Renal pelvis (tissue), 4 donors: Measurements from ENCODE around the gene MCIDAS. TPM values are rescaled to one million over a fixed set of nuclear protein-coding genes. Genes with fewer than 3 reads are reported as not detected.

ENCODE experiments used
- DNase-seq: peaks from one replicate; pipeline ENCODE4 v3.0.0-alpha.2; 2013
- polyA plus RNA-seq, 3 donors: library from polyadenylated mRNA; unstranded; fragments of 120-200 nt; gene quantifications; one replicate each; pipeline ENCODE4 v1.2.1, GENCODE V29; 2013; ENCODE audit not compliant: insufficient read length in 3 of 3

The MCIDAS gene
- polyA plus RNA-seq, 3 donors, result 0.91 to 1.4 (median 0.92) TPM

DNA sequence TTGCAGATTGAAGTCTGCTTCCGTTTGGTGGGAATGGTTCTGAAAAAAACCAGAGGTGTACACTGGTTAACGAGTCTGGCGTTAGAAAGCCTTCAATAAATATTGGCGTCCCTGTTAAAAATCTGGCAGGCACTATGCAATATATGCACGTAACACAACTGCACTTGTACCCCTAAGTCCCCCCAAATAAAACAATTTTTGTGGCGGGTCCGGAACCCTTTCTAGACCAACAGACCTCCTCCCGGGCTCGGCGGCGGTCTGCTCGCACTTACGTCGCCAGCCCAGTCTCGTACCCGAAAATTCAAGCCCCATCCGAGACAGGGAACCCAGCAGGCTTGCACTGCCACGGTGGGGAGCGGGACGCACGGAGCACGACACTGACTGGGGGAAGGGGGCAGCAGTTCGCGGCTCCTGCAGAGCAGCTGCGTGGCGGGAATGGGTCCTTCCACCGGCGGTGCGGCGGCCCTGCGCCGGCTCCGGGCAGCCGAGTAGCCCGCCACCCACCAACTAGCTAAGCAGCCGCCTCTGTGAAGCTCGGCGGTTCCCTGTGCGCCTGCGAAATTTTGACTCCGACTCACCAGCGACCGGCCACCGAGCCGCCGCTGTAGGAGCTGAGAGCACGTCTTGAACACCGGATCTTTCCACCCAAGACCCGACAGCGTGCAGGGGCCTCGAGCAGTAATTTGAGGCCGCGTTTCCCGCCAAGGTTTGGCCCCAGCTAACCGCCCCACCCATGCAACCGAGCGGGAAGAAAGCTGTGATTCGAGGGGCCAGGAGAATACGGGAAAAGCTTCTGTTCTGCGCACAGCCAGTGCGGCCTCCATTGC, 3.9 kb downstream of the MCIDAS start:
- no peak for DNase-seq

DNA sequence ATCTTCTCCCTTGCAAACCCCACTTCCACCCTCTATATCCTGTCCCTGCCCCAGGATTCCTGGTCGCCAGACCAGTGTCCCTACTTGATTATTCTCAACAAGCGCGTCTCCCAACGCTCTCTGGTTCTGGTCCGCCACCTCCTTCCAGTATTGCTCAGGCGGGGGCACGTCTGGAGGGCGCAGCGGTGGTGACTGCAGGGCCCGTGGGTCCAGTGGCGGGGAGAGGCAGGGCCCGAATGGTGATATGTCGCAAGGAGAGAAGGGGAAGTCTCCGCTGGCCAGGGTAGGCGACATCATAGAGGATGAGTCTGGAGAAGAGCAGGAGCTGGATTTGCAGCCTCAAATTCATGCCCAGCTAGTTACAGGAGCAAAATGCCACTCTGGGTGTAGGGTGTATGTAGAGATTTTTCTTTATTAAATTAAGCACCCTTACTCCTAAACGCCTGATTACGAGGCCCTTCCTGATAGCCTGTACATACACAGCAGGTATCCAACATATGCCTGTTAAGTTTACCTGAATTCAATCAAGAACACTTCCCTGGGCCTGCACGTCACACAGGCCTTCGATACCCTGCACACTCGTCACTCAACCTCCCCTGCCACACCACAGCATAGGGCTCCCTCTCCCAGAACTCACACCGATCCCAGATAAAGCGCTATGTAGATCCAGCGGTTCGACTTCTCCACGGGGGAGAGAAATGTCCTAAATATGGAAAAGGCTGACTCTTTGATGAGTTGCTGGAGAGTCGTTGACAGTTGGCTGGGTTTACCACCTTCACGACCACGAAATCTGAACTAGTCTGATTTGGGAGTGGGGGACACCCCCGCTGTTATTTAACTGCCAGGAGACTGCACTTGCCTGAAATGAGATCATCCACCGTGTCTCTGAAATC, 4.8 kb downstream of the MCIDAS start:
- DNase-seq, result no peak

DNA sequence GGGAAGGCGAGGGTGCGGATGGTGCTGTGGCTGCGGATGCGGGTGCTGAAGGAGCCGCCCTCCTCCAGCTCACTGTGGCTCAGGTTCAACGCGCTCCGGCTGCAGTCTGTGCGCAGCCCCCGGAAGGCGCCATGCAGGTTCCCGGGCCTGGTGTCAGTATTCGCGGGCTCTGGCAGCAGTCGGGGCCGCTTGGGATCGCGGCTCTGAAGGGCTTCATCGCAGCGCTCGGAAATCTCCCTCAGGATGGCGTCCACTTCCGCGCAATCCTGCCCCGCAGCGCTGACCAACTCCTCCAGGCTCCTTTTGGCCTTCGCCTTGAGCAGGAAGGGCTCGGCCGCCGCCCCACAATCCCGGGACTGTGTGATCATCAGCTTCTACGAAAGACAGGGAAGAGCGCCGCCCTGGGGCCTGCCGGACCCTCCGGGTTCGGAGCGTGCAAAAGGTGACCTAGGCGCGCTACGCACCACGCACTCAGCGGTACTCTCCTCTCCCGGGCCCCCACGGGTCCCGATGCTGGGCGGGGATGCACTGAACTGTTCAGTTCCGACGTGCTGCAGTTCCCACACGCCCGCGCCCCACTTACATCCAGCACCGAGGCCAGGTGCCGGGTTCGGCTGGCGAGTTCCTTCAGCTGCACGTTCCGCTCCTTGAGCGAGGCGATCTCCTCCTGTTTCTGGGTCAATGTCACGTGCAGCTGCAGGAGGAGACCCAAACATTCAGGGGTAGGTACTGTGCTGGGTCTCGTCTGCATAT, 6.5 kb downstream of the MCIDAS start:
- no peak for DNase-seq

DNA sequence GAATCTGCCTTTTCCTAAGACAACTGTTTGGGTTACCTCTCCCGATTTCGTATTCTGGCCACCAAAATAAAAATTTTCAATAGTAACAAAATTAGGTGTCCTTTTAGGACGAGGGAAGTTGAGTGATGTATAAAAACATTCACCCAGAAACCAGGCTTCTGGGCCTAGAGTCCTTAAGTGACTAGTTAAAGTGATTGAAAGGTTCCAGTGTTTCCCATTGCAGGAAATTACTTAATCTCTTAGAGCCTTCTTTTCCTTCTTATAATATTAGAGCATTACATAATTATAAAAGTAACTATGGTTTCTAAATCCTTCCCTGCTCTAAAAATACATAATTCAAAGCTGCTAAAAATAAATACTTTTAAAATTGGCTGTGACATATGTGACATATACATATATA, 7.3 kb downstream of the MCIDAS start:
- DNase-seq, result no peak

DNA sequence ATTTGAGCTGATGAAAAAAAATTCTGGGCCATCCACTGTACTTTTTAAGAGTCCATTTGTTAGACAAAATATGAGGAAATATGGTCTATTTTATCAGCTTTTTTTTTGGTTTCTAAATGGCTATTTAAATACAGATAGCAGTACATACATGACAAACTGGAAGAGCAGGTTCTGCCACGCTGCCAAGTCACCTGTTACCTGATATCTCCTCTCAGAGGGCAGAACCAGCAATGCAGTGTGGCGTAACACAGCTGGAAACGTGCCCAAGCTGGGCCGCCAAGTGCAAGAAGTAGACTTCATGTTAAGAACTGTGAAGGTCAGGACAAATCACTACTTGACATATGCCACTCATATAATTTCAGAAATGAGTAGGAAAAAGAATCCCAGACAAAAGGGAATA, 8.1 kb downstream of the MCIDAS start:
- no peak for DNase-seq

DNA sequence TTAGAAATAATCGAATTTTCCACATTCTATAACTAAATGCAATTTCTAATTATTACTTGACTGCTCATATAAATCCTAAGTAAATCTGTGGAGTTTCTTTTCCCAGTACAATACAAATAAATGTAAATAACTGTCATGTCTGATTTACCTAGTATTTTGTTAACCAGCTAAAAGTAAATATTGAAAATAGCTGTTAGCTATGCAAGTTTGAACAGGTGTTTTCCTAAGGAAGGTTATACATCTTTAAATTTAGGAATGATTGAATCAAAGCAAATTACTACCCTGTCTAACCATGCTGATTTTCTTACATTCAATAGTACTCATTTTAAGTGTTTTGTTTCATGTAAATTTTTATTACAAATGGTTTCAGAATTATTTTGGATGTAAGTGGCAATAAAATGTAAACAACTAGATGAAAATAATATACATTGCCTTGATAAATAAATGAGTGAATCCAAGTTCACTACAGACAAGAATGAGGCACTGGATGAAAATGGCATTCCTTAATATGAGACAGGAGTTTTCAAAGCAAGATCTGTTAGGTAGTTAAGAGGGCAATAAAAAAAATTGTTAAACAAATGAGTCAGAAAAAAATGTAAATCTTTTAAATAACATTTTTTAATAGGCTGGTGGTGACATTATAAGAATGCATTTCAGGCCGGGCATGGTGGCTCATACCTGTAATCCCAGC, 15.8 kb downstream of the MCIDAS start:
- no peak for DNase-seq

DNA sequence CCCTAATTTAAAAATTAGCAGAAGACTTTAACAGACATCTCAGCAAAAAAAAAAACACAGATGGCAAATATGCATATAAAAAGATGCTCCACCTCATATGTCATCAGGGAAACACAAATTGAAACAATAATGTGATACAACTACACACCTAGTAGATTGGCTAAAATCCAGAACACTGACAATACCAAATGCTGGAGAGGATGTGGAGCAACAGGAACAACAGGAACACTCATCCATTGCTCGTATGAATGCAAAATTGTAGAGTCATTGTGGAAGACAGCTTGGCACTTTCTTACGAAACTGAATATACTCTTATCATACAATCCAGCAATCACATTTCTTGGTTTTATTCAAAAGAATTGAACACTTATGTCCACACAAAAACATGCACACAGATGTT, 22.1 kb downstream of the MCIDAS start:
- DNase-seq, result no peak

DNA sequence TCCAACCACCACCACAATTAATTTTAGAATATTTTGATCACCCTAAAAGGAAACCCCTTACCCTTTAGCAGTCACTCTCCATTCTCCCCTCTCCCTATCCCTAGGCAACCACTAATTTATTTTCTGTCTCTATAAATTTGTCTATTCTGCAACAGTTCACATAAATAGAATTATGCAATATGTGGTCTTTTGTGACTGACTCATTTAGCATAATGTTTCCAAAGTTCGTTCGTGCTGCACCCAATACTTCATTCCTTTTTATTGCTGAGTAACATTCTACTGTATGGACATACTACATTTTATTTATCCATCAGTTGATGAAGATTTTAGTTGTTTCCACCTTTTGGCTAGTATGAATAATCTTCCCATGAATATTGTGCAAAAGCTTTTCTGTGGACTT, 36.0 kb downstream of the MCIDAS start:
- no peak for DNase-seq

DNA sequence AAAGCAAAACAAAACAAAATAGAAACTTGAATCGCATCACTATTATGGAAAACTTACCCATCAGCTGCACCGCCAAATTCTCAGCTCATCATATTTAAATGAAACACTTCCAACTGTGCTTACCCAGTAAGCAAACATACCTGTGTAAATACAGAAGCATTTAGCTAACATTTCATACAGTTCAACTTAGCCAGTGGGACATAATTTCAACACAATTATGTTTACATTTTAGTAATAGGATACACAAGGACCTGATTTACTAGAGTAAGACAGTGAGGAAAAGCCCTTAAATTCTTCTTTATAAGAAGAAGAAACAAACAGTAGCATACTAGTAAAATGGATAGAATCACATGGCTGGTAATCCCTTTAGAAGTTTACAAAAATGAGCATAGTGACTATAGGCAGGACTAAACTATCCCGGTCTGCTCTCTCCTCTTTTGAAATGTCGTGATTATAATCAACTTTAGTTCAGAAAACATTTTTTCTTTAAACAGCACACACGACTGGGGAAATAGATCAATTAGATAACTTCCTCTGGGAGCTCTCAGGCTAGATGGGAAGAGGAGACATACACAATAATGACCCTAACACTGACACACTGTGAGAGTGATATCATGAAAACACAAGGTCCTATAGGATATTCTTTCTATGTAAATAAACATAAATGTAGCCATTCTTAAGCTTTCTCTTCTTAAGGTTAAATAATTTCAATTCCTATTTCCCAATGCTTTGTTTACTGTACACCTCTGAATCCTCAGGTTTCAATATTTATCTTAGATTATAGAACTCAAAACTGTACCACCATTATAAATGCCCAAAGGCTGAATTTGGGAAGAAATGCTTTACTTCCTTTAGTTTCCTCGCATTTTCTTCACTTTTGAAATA, 38.2 kb downstream of the MCIDAS start:
- DNase-seq, result no peak

DNA sequence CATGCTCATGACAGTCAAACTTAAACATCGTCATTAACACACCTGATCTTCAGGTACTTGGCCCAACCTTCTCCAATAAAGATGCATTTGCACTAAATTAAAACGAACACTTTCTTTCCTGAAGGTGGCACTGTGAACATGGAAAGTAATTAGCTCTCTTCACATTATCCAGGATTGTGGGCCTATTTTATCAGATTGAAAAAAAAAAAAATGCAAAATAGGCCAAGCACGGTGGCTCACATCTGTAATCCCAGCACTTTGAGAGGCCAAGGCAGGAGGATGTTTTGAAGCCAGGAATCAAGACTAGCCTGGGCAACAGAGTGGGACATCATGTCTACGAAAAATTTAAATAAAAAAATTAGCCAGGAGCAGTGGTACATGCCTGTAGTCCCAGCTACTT, 39.7 kb downstream of the MCIDAS start:
- DNase-seq, result no peak

DNA sequence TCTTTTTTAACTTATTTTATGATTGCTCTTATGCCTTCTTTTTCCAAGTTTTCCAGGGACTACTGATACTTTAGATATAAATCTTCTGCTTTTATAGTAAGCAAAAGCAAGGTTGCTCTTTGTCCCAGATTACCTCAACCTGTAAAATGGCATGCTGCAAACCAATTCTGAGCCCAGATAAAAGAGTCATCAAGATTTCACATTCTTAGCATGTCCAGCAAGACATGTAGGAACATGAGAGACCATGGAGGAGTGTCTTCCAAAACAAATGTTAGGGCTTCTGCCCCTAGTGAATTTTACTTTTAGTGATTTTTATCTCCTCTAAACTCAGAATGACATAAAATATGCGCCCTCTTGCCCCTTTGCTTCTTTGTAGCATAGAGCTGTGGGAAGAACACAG, 47.1 kb downstream of the MCIDAS start:
- DNase-seq, result no peak

DNA sequence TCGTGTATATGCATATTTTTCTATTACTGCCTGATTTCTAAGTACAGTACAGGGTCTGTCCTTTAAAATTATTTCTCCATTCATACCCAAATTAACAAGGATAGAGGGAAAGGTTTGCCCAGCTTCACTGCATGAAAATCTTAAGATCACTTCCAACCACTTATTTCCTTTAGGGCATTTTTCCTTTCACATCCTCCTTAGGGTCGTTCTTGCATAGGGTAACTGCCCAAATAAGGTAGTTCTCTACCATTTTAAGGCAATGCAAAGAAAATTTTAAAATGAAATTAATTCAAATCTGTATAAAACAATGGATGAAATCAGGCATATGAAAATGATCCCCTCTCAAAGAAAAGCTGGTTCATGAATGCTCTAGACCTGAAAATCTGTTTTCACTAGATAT, 50.0 kb downstream of the MCIDAS start:
- DNase-seq, result no peak

DNA sequence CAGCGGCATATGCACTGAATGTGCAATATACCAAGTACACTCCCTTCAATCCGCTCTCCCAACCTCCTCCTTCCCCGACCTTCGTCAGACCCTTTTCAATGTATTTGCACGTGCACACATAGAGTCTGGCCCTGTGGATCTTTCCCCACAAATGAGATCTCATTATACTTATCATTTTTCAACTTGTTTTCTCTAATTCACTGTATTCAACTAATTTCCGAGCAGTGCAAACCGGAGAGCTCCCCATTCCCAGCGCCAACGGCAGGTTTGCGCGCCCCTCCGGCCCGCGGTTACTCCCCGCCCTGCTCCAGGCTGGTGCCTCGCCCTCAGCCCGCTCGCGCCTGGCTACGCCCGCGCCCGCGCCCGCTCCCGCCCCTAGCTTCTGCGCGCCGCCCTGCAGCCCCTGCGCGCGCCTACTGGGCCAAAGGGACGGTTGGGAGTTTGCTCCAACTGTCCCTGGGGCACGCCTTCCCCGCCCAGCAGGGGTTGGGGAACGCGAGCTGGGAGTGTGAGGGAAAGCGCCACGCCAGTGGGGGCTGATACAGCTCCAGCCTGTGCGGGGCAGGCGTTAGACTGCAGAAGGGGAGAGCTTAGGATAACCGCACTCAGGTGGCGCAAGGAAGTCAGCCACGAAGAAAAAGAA, 50.8 kb downstream of the MCIDAS start:
- DNase-seq, result peak; percentile 33

DNA sequence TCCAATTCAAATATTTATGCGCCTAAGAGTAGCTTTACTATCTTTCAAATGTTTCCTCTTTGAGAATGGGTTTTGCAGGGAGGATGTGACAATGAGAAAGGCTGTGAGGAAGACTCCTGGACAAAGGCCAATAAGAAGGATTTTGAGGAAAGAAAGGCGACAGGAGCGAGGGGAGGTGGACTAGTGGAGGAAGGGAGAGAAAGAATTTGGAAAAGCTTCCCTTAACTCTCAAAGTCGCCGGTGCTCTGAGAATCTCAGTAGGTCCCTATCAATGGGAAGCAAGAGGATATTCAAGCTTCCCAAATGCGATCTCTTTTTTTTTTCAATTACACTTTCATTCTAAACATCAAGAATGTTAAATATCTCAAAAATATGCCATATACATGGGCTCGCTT, 51.3 kb downstream of the MCIDAS start:
- DNase-seq, result no peak

DNA sequence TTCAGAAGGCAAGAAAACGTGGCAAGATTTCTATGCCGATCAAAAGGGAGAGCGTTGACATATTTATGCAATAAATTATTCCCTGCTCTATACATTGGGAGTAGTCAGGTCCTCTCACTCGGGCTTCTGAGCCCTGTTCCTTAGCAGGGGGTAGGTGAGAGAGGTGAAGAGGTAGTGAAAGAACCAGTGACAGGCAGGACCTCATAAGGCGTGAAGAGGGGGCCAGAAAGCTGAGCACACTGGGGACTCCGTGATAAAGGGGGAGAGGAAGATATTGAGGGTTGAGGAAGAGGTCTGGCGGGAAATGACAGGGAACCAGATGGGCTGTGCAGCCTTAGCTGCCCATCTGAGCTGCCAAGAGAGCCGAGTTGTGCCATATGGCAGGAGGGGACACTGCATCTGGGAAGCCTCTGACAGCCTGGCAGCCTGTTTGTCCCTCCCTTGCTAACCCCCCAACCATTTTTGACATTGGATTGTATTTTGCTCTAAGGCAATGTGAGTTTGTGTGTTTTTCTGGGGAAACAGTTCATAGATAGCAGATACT, 53.4 kb downstream of the MCIDAS start:
- no peak for DNase-seq

DNA sequence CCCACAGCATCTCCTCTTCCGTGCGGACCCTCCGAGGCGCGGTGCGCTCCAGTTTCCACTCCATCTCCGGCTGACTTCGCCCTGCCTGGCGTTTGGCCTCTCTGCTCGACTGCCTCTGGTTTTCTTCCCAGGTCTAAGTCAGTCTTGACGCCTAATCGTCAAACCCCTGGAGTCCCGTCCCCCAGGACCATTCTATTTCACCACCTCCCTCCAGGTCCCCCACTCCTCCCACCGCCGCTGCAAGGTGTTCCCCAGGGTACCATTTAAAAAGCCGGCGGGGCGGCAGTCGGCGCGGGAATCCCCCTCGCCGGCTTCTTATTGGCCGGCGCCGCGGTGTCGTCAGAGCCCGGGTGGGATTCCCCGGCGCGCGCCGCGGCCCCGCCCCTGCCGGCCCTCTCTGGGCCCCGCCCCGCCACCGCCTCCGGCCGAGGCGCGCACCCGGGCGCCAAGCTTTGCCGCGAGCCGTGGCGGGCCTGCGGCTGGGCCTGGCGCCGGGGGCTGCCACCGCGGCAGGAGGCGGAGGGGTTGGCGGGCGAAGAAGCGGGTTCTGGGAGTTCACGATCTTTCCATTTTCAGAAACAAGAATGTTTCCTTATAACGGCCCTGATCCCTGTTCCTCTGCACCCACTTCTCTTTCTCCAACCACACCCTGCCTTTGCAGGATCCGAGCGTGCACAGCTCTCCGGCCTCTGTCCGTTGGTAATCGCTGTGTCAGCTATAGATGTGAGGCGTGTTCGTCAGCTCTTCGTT, 54.0 kb downstream of the MCIDAS start, which contains the start of gene CDC20B:
Gene CDC20B, minus strand, starts transcription at position 241 of the 750 bp plus-strand sequence. Its CDS starts 177 bp downstream, at position 64.
- peak; percentile 80 for DNase-seq

DNA sequence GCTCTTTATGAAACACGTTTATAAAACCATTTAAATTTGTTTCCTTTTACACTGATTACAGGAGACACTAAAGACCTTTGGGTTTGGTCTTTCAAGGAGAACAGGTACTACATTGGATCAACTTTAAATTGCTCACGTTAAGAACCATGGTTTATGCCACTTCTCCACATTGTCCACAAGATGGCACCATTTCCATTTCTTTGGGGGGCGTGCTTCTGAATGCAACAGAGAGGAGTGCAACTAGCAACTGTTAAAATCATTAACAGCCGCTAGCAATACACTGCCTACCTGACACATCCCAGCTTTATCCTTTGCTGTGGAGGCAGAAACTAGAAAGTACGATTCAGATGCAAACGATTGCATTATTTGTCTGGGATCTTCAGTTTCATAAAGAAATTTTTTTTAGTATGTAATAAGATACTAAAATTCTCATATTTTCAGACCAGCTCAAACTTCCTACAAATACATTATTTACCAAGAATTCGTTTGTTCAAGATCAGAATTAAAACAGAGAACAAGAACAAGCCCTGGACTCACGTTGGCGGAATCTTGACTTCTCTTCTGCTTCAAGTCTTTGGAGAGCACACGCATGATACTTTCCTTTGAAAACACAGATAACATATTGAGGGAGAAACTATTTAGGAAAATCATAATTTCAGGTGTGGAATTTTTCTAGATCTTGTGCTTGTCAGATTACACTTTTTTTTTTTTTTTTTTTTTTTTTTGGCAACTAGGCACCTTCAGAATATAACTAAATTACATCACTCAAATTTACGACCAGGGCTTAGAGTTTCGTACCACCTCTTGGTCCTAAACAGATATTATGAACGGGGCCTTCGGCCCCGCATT, 54.8 kb downstream of the MCIDAS start:
- DNase-seq, result peak; percentile 85

DNA sequence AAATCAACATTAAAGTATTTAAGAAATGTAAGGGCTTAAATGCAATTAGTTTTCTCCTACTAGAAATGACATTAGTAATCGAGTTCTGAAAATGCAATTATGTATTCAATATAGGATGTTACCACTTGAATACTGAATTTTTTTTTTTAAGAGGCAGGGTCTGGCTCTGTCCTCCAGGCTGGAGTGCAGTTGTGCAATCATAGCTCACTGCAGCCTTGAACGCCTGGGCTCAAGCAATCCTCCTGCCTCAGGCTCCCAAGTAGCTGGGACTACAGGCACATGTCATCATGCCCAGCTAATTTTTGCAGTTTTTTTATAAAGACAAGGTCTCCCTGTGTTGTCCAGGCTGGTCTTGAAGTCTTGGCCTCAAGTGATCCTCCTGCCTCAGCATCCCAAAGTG, 55.6 kb downstream of the MCIDAS start:
- no peak for DNase-seq
